ENCODE data around the gene C8G.

GRCh38 chr9:136944519-136945332 is at the start of gene C8G, which contains the start of gene FBXW5:
- TF ChIP-seq CTCF (IDR thresholded peaks at IDR 0.05), result peak; percentile 97 to 100 (median 100)
- peak; percentile 95 for TF ChIP-seq POLR2AphosphoS5 (IDR thresholded peaks at IDR 0.05)
- TF ChIP-seq POLR2A (IDR thresholded peaks at IDR 0.05), result peak; percentile 48

Data from prostate gland (tissue), 2 donors.